SK-N-SH (cell line): ENCODE results near the gene ANKS4B. TPM values are rescaled to one million over a fixed set of nuclear protein-coding genes. Genes with fewer than 3 reads are reported as not detected.

ENCODE experiments used
- CTCF ChIA-PET: fragments of 300-600, 350-600 bp; formaldehyde crosslinking; extraction: SDS; loops from one replicate; lab custom pipeline; 2021; lab: Yijun Ruan, JAX
- POLR2A ChIA-PET: fragments of 350-600 bp; sonication (Branson Sonifier 250); formaldehyde crosslinking; extraction: SDS; loops from one replicate; lab custom pipeline; 2020; ENCODE audit warnings: antibody characterized with exemption, inconsistent platforms; lab: Yijun Ruan, JAX
- DNase-seq: peaks from one replicate; pipeline ENCODE4 v3.0.0; 2012
- H2AFZ ChIP-seq: fragments of 200-600 bp; sonication (generic); 2 replicates; pipeline ENCODE4 v1.8.1; 2016; ENCODE audit warnings: antibody characterized with exemption, mild to moderate bottlenecking, low read depth
- H3F3A ChIP-seq: fragments of 200-600 bp; sonication (generic); replicated peaks from 2 replicates; pipeline ENCODE3; 2016; ENCODE audit warnings: antibody characterized with exemption, mild to moderate bottlenecking; ENCODE audit not compliant: insufficient read depth
- H3K27ac ChIP-seq, 2 experiments: fragments of 200-500 bp in 1 of 2; fragments of 200-600 bp in 1 of 2; sonication (Bioruptor generic) in 1 of 2; sonication (generic), shearing (Covaris generic) in 1 of 2; 2 replicates each; pipeline versions ENCODE4 v1.5.1 to v1.6.1; 2014 to 2016; ENCODE audit warnings: low read depth in 2 of 2, inconsistent platforms in 1 of 2, low read length in 1 of 2, mild to moderate bottlenecking in 1 of 2, mixed read lengths in 1 of 2
- H3K27me3 ChIP-seq: fragments of 200-600 bp; sonication (generic), shearing (Covaris generic); 2 replicates; pipeline ENCODE4 v1.6.1; 2016; ENCODE audit warnings: mixed run types; ENCODE audit not compliant: insufficient read depth
- H3K36me3 ChIP-seq, 2 experiments: fragments of 200-500 bp in 1 of 2; fragments of 200-600 bp in 1 of 2; sonication (Bioruptor generic) in 1 of 2; sonication (generic) in 1 of 2; replicated peaks in 1 of 2; 2 replicates each; pipeline versions ENCODE3 to v1.5.1; 2014 to 2016; ENCODE audit warnings: low read length in 1 of 2, mild to moderate bottlenecking in 1 of 2; ENCODE audit not compliant: insufficient read depth in 2 of 2, control insufficient read depth in 1 of 2
- H3K4me1 ChIP-seq, 2 experiments: fragments of 200-500 bp in 1 of 2; fragments of 200-600 bp in 1 of 2; sonication (Bioruptor generic) in 1 of 2; sonication (generic), shearing (Covaris generic) in 1 of 2; 2 replicates each; pipeline versions ENCODE4 v1.5.1 to v1.6.1; 2014 to 2016; ENCODE audit warnings: low read depth in 1 of 2, low read length in 1 of 2, mixed run types in 1 of 2; ENCODE audit not compliant: insufficient read depth in 2 of 2, control insufficient read depth in 1 of 2
- H3K4me2 ChIP-seq: fragments of 200-600 bp; sonication (generic), shearing (Covaris generic); 2 replicates; pipeline ENCODE4 v1.6.1; 2017; ENCODE audit warnings: mixed run types
- H3K4me3 ChIP-seq, 2 experiments: fragments of 200-500 bp in 1 of 2; fragments of 200-600 bp in 1 of 2; sonication (Bioruptor generic) in 1 of 2; sonication (generic), shearing (Covaris generic) in 1 of 2; 2 replicates each; pipeline versions ENCODE4 v1.5.1 to v1.8.1; 2014 to 2016; ENCODE audit warnings: low read depth in 2 of 2, inconsistent platforms in 1 of 2, low read length in 1 of 2, mild to moderate bottlenecking in 1 of 2, mixed read lengths in 1 of 2, moderate library complexity in 1 of 2
- H3K79me2 ChIP-seq: fragments of 200-600 bp; sonication (generic); 2 replicates; pipeline ENCODE4 v1.8.1; 2017; ENCODE audit warnings: mild to moderate bottlenecking; ENCODE audit not compliant: insufficient read depth
- H3K9ac ChIP-seq: fragments of 200-600 bp; sonication (generic); 2 replicates; pipeline ENCODE4 v1.6.1; 2017; ENCODE audit warnings: mixed run types
- H3K9me2 ChIP-seq: fragments of 200-600 bp; sonication (generic); 2 replicates; pipeline ENCODE4 v1.6.1; 2017; ENCODE audit warnings: mixed run types
- H3K9me3 ChIP-seq: fragments of 200-600 bp; sonication (generic); 2 replicates; pipeline ENCODE4 v1.6.1; 2017; ENCODE audit warnings: mixed run types, mild to moderate bottlenecking, moderate library complexity
- H4K20me1 ChIP-seq: fragments of 200-600 bp; sonication (generic); 2 replicates; pipeline ENCODE4 v1.6.1; 2017; ENCODE audit warnings: mild to moderate bottlenecking, mixed run types; ENCODE audit not compliant: insufficient read depth
- CHD2 ChIP-seq: fragments of 150-350 bp; IDR thresholded peaks from 2 replicates; pipeline ENCODE4 v1.6.1; 2018; ENCODE audit warnings: low read length; ENCODE audit not compliant: partially characterized antibody
- CTCF ChIP-seq: fragments of 200-600 bp; sonication (generic); IDR thresholded peaks from 2 replicates; pipeline ENCODE4 v1.6.1; 2017; ENCODE audit warnings: antibody characterized with exemption, mild to moderate bottlenecking, moderate library complexity
- ELF1 ChIP-seq: IDR thresholded peaks from 2 replicates; pipeline ENCODE4 v1.4.0; 2012
- EZH2phosphoT487 ChIP-seq: fragments of 200-600 bp; sonication (generic); IDR thresholded peaks from 2 replicates; pipeline ENCODE4 v1.6.1; 2017; ENCODE audit warnings: low read depth, mixed run types, mild to moderate bottlenecking, antibody characterized with exemption, moderate library complexity, borderline replicate concordance
- FOXJ3 ChIP-seq: sonication (generic); formaldehyde crosslinking; IDR thresholded peaks from 2 replicates; pipeline ENCODE4 v1.5.1; 2020; ENCODE audit warnings: mild to moderate bottlenecking, missing genetic modification reagents
- FOXM1 ChIP-seq: IDR thresholded peaks from 2 replicates; pipeline ENCODE4 v1.4.0; 2012; ENCODE audit warnings: low read depth, mild to moderate bottlenecking
- GATA2 ChIP-seq: sonication (generic); formaldehyde crosslinking; IDR thresholded peaks from 2 replicates; pipeline ENCODE4 v1.5.0; 2020; ENCODE audit warnings: mild to moderate bottlenecking, missing genetic modification reagents
- IRF3 ChIP-seq: fragments of 150-350 bp; IDR thresholded peaks from 2 replicates; pipeline ENCODE4 v1.6.1; 2016; ENCODE audit warnings: mild to moderate bottlenecking, low read depth, low read length
- MXI1 ChIP-seq: IDR thresholded peaks from 2 replicates; pipeline ENCODE4 v1.6.1; 2012; ENCODE audit warnings: mild to moderate bottlenecking, low read depth, low read length, improper control_type of control experiment
- NFIC ChIP-seq: IDR thresholded peaks from 2 replicates; pipeline ENCODE4 v1.4.0; 2012; ENCODE audit warnings: borderline replicate concordance
- POLR2AphosphoS5 ChIP-seq: IDR thresholded peaks from 2 replicates; pipeline ENCODE4 v1.6.1; 2012; ENCODE audit warnings: low read depth, low read length
- RCOR1 ChIP-seq: fragments of 150-350 bp; IDR thresholded peaks from 2 replicates; pipeline ENCODE4 v1.6.1; 2017; ENCODE audit warnings: antibody characterized with exemption, low read length
- RFX5 ChIP-seq: IDR thresholded peaks from 2 replicates; pipeline ENCODE4 v1.6.1; 2012; ENCODE audit warnings: mild to moderate bottlenecking, improper control_type of control experiment, low read length
- SIN3A ChIP-seq: IDR thresholded peaks from 2 replicates; pipeline ENCODE4 v1.6.1; 2012; ENCODE audit warnings: low read depth, mild to moderate bottlenecking, low read length, moderate library complexity, borderline replicate concordance
- TCF12 ChIP-seq: IDR thresholded peaks from 2 replicates; pipeline ENCODE4 v1.4.0; 2012
- USF1 ChIP-seq: IDR thresholded peaks from 2 replicates; pipeline ENCODE4 v1.4.0; 2012; ENCODE audit warnings: low read depth, borderline replicate concordance
- WGBS: methylation state at CpG from one replicate; pipeline ENCODE4 v1.1.6; 2017; ENCODE audit warnings: low lambda C conversion rate; 5-methylcytosine and 5-hydroxymethylcytosine counted together
- polyA plus RNA-seq, 3 experiments: library from polyadenylated mRNA; depleted of rRNA; stranded (reverse); fragments of >200 nt; gene quantifications; 2 replicates each; pipeline ENCODE4 v1.2.3, GENCODE V29; 2012

The ANKS4B gene
- polyA plus RNA-seq, 1 of the 3 experiments (the other 2 are of a cell fraction): not detected

- Histone ChIP-seq H3K4me3 (no peak overlapping the region), H4K20me1 (no peaks in the 10 kb centered on the region), H3K79me2 (no peaks in the 10 kb centered on the region), H3K9ac (no peak overlapping the region), H3K4me1 (peaks cover 0 to 5% of the 10 kb centered on the region in 2 experiments; a peak in 2 of 4 replicates), H3K4me2 (no peak overlapping the region), H3F3A (no peaks in the 10 kb centered on the region), H3K9me3 (no peaks in the 10 kb centered on the region), H3K27me3 (0 out of 2 replicates have a peak, but pooled peaks cover 7% of the 10 kb centered on the region), H3K27ac (no peak overlapping the region), H3K9me2 (no peaks in the 10 kb centered on the region; the same call in 1 of the 2 replicates), H2AFZ (no peak overlapping the region), H3K36me3 (no peaks in the 10 kb centered on the region)
- POLR2A ChIA-PET: no interaction called here
- DNase-seq: no peak
- no peak for TF ChIP-seq SIN3A
- no peak for TF ChIP-seq CHD2
- no peak for TF ChIP-seq EZH2phosphoT487
- no peak for TF ChIP-seq RCOR1
- no peak for TF ChIP-seq RFX5
- CTCF ChIA-PET: no interaction called here
Observed at GRCh38 chr16:21205303-21205702, 28.2 kb upstream of the ANKS4B start.

- CTCF ChIA-PET: interaction anchor here (1.4 kb wide), 1 partner anchor 72 kb away, joined by 4 read pairs; the partner anchor contains the start of gene CRYM
- peaks cover 0 to 5% of the 10 kb centered on the region in 2 experiments; a peak in 2 of 4 replicates for H3K4me1 ChIP-seq
- POLR2A ChIA-PET: no interaction called here
- no peaks in the 10 kb centered on the region for H4K20me1 ChIP-seq
- 0 out of 2 replicates have a peak, but pooled peaks cover 7% of the 10 kb centered on the region for H3K27me3 ChIP-seq
- no peaks in the 10 kb centered on the region for H3K79me2 ChIP-seq
- 52% methylated on average over 4 of the region's 4 CpGs for whole genome bisulfite sequencing
- no peak for DNase-seq
- H3K4me3 ChIP-seq: no peak overlapping the region
- TF ChIP-seq USF1 (no peak), ELF1 (no peak), FOXJ3 (CRISPR knock-in tag) (no peak), GATA2 (no peak), NFIC (no peak), SIN3A (no peak), CHD2 (no peak), RCOR1 (no peak), MXI1 (no peak), FOXM1 (no peak), TCF12 (no peak), IRF3 (no peak), CTCF (no peak), POLR2AphosphoS5 (no peak)
- no peak overlapping the region for H2AFZ ChIP-seq
- H3K27ac ChIP-seq: no peak overlapping the region
- no peak overlapping the region for H3K9ac ChIP-seq
- no peaks in the 10 kb centered on the region for H3K36me3 ChIP-seq
- H3K9me2 ChIP-seq: no peaks in the 10 kb centered on the region; the same call in 1 of the 2 replicates
- H3F3A ChIP-seq: no peaks in the 10 kb centered on the region
- no peak overlapping the region for H3K4me2 ChIP-seq
- H3K9me3 ChIP-seq: no peaks in the 10 kb centered on the region
Observed at GRCh38 chr16:21206550-21206949, 26.9 kb upstream of the ANKS4B start.
